Endothelial cell of umbilical vein (primary cell): Measurements from ENCODE around the gene PIGZ. TPM values are rescaled to one million over a fixed set of nuclear protein-coding genes. Genes with fewer than 3 reads are reported as not detected.

Experiments used
- BruUV-seq: library from RNA; stranded (reverse); fragments of 400-500 nt; replicated peaks from 2 replicates; lab custom pipeline; 2021; lab: Mats Ljungman, UMichigan
- CTCF ChIA-PET: fragments of 300-600, 350-600 bp; sonication (Branson Sonifier 250); formaldehyde crosslinking; loops from one replicate; lab custom pipeline; 2021; ENCODE audit warnings: antibody characterized with exemption, inconsistent platforms; lab: Charles Lee
- POLR2A ChIA-PET: fragments of 300-600, 350-600 bp; sonication (Branson Sonifier 250); formaldehyde crosslinking; loops from one replicate; lab custom pipeline; 2021; ENCODE audit warnings: antibody characterized with exemption, inconsistent platforms; lab: Charles Lee
- DNase-seq: peaks from one replicate; pipeline ENCODE4 v3.0.0-alpha.2; 2011; ENCODE audit warnings: low read depth, low spot score
- FAIRE-seq: peaks from 2 replicates; lab custom pipeline; 2011; peaks lifted over from hg19 to GRCh38; lab: Jason Lieb, UNC
- H2AFZ ChIP-seq: 2 replicates; pipeline ENCODE4 v1.6.0; 2012; ENCODE audit warnings: low read depth, low read length, control low read depth, inconsistent platforms
- H3K27ac ChIP-seq: 2 replicates; pipeline ENCODE4 v1.5.1; 2011; ENCODE audit warnings: low read depth, mild to moderate bottlenecking, control low read depth, low read length, moderate library complexity; ENCODE audit not compliant: insufficient read depth
- H3K27me3 ChIP-seq, 2 experiments: 2 replicates each; pipeline versions ENCODE4 v1.6.0 to v1.6.1; 2011; ENCODE audit warnings: low read length in 2 of 2, mixed read lengths in 1 of 2; ENCODE audit not compliant: control insufficient read depth in 2 of 2, insufficient read depth in 2 of 2
- H3K36me3 ChIP-seq, 2 experiments: 2 replicates in 1 of 2; 3 replicates in 1 of 2; pipeline ENCODE4 v1.5.1; 2011; ENCODE audit warnings: low read length in 2 of 2, mild to moderate bottlenecking in 1 of 2, moderate library complexity in 1 of 2; ENCODE audit not compliant: control insufficient read depth in 2 of 2, insufficient read depth in 2 of 2; ENCODE audit errors: extremely low read depth in 1 of 2
- H3K4me1 ChIP-seq: 3 replicates; pipeline ENCODE4 v1.5.1; 2011; ENCODE audit warnings: mild to moderate bottlenecking, low read length; ENCODE audit not compliant: control insufficient read depth, insufficient read depth; ENCODE audit errors: extremely low read depth
- H3K4me2 ChIP-seq: 2 replicates; pipeline ENCODE4 v1.6.1; 2011; ENCODE audit warnings: low read length, control low read depth, mixed read lengths; ENCODE audit not compliant: insufficient read depth
- H3K4me3 ChIP-seq, 3 experiments: fragments of 200-600 bp in 1 of 3; sonication (generic), shearing (Covaris generic) in 1 of 3; replicated peaks in 1 of 3; 2 replicates each; pipeline ENCODE4 v1.5.1; 2011 to 2016; ENCODE audit warnings: control low read depth in 3 of 3, low read length in 3 of 3, mild to moderate bottlenecking in 2 of 3, inconsistent platforms in 1 of 3, low read depth in 1 of 3, moderate library complexity in 1 of 3; ENCODE audit not compliant: insufficient read depth in 1 of 3
- H3K79me2 ChIP-seq: 2 replicates; pipeline ENCODE4 v1.6.0; 2012; ENCODE audit warnings: low read length, inconsistent platforms; ENCODE audit not compliant: control insufficient read depth, insufficient read depth
- H3K9ac ChIP-seq: replicated peaks from 2 replicates; pipeline ENCODE3; 2011; ENCODE audit warnings: low read length, control low read depth; ENCODE audit not compliant: insufficient read depth; ENCODE audit errors: extremely low read depth
- H3K9me1 ChIP-seq: replicated peaks from 3 replicates; pipeline ENCODE4 v1.6.0; 2011; ENCODE audit warnings: mild to moderate bottlenecking, low read length; ENCODE audit not compliant: control insufficient read depth, insufficient read depth; ENCODE audit errors: extremely low read depth
- H3K9me3 ChIP-seq: replicated peaks from 2 replicates; pipeline ENCODE4 v1.5.1; 2012; ENCODE audit warnings: low read length, inconsistent platforms; ENCODE audit not compliant: control insufficient read depth, insufficient read depth
- H4K20me1 ChIP-seq: replicated peaks from 2 replicates; pipeline ENCODE3; 2011; ENCODE audit warnings: mild to moderate bottlenecking, low read length; ENCODE audit not compliant: control insufficient read depth, insufficient read depth; ENCODE audit errors: extremely low read depth
- CTCF ChIP-seq, 2 donors: IDR thresholded peaks; 1 replicate in 1 of 2; 2 replicates in 1 of 2; pipeline ENCODE4 v1.5.1; 2011; ENCODE audit warnings: low read length in 2 of 2, mild to moderate bottlenecking in 2 of 2, moderate library complexity in 2 of 2, control low read depth in 1 of 2, inconsistent platforms in 1 of 2, low read depth in 1 of 2; ENCODE audit not compliant: insufficient read depth in 1 of 2; ENCODE audit errors: extremely low read depth in 1 of 2
- EZH2 ChIP-seq: IDR thresholded peaks from 2 replicates; pipeline ENCODE4 v1.6.1; 2012; ENCODE audit warnings: borderline replicate concordance, low read depth, mild to moderate bottlenecking, moderate library complexity, low read length, inconsistent platforms; ENCODE audit not compliant: severe bottlenecking
- FOS ChIP-seq: IDR thresholded peaks from 2 replicates; pipeline ENCODE4 v1.6.1; 2011; ENCODE audit warnings: mild to moderate bottlenecking, low read length, moderate library complexity, borderline replicate concordance; ENCODE audit not compliant: insufficient read depth
- GATA2 ChIP-seq: IDR thresholded peaks from 2 replicates; pipeline ENCODE4 v1.7.0; 2011; ENCODE audit warnings: low read depth, mild to moderate bottlenecking, moderate library complexity, mixed read lengths, low read length; ENCODE audit not compliant: insufficient read length, insufficient read depth
- JUN ChIP-seq: IDR thresholded peaks from 2 replicates; pipeline ENCODE4 v1.6.1; 2011; ENCODE audit warnings: borderline replicate concordance, low read depth; ENCODE audit not compliant: insufficient read length, insufficient read depth
- MAX ChIP-seq: IDR thresholded peaks from 2 replicates; pipeline ENCODE4 v1.6.1; 2011; ENCODE audit not compliant: insufficient read depth, insufficient read length
- MYC ChIP-seq: IDR thresholded peaks from one replicate; pipeline ENCODE4 v1.6.1; 2011; ENCODE audit warnings: mild to moderate bottlenecking, low read depth, low read length
- POLR2A ChIP-seq: IDR thresholded peaks from 2 replicates; pipeline ENCODE4 v1.6.1; 2012; ENCODE audit warnings: low read depth, mild to moderate bottlenecking, control low read depth, low read length
- POLR2AphosphoS5 ChIP-seq: IDR thresholded peaks from 2 replicates; pipeline ENCODE4 v1.6.1; 2012; ENCODE audit warnings: low read depth, mild to moderate bottlenecking, control low read depth, low read length, moderate library complexity; ENCODE audit not compliant: insufficient read depth
- dilution Hi-C: fragments of 300-500 bp; cut with MboI; formaldehyde crosslinking; loops from one replicate; pipeline ENCODE4 v1.15.0; 2019; ENCODE audit warnings: low sequenced_read_pairs; ENCODE audit not compliant: extremely low pct_ligation_motif_present
- intact Hi-C: fragments of 100-400 bp; cut with micrococcal nuclease; formaldehyde crosslinking; loops from one replicate; pipeline ENCODE4 v1.10.0; 2022
- polyA plus RNA-seq, 4 experiments: library from polyadenylated mRNA; depleted of rRNA in 3 of 4; stranded (reverse) in 3 of 4; unstranded in 1 of 4; fragments of >200 nt; gene quantifications; 2 replicates each; pipeline versions ENCODE4 v1.2.1 to v1.2.3, GENCODE V29; 2011 to 2012; ENCODE audit warnings: missing spikeins in 1 of 4
- total RNA-seq: library from RNA; stranded (reverse); gene quantifications from 2 replicates; pipeline ENCODE4 v1.2.3, GENCODE V29; 2021

PIGZ gene
- total and polyA plus RNA-seq, 2 donors (not counting 3 experiments of a cell fraction or from before 2014, with no cell fraction given): 6.0 to 6.5 TPM

DNA sequence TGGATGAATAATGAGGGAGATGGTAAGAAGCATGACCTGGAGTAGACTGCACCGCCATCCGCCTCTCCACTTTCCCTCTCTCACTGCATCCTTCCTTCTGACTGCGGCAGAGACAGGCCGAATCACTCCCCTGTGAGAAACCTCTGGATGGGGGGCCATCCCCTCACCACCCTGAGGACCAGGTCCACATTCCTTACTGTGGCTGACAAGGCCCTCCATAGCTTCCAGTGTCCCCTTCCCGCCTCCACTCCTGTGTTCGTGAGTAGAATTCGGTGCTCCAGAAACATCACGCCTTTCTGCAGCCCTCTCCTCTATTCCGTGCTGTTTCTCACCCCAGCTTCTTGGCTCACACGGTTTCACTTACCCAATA lies 2.8 kb downstream of the PIGZ start:
- dilution Hi-C loops (no loop called here), intact Hi-C loops (loop anchor here (5.0 kb wide), 1 partner anchor 443 kb away; no protein-coding TSS in a partner anchor)
- Histone ChIP-seq H3K9me1 (no peaks in the 10 kb centered on the region), H3K4me1 (peaks cover 3% of the 10 kb centered on the region), H3K9me3 (no peaks in the 10 kb centered on the region), H3K36me3 (no peaks in the 10 kb centered on the region), H3K4me2 (no peak overlapping the region), H4K20me1 (no peaks in the 10 kb centered on the region), H3K27me3 (peaks cover 0 to 2% of the 10 kb centered on the region in 2 experiments), H3K27ac (no peak overlapping the region), H3K79me2 (no peaks in the 10 kb centered on the region), H2AFZ (no peak overlapping the region), H3K4me3 (no peak overlapping the region), H3K9ac (no peak overlapping the region)
- ChIA-PET POLR2A (no interaction called here), CTCF (interaction anchor here (1.2 kb wide), 1 partner anchor 280 kb away, joined by 3 read pairs; no protein-coding TSS in a partner anchor)
- no TSS peak for BruUV-seq
- FAIRE-seq: no peak
- no peak for DNase-seq
- TF ChIP-seq EZH2: no peak
- no peak for TF ChIP-seq POLR2AphosphoS5
- TF ChIP-seq CTCF (IDR thresholded peaks at IDR 0.05; ENCODE audit: extremely low read depth in 1 of 2, insufficient read depth in 1 of 2, low read depth in 1 of 2, low read length in 2 of 2): no peak
- TF ChIP-seq JUN: no peak
- no peak for TF ChIP-seq FOS
- no peak for TF ChIP-seq MYC
- TF ChIP-seq POLR2A: no peak
- TF ChIP-seq GATA2: no peak
- no peak for TF ChIP-seq MAX
